Astrocyte (in vitro differentiated cells and primary cell): ENCODE data around the gene WDR54.

Experiments
- CTCF ChIP-seq: IDR thresholded peaks from 2 replicates; pipeline ENCODE4 v1.5.1; 2011; ENCODE audit warnings: low read depth, mild to moderate bottlenecking, inconsistent platforms, low read length, moderate library complexity; ENCODE audit not compliant: insufficient read depth
- EZH2 ChIP-seq: IDR thresholded peaks from 2 replicates; pipeline ENCODE4 v1.6.1; 2012; ENCODE audit warnings: mild to moderate bottlenecking, low read length, inconsistent platforms; ENCODE audit not compliant: insufficient read depth

- TF ChIP-seq CTCF (no peak), EZH2 (no peak)
These were observed 1.9 kb downstream of the WDR54 start for GRCh38 chr2:74423231-74424095.
